ENCODE measurements around the gene TPK1. TPM values are rescaled to one million over a fixed set of nuclear protein-coding genes. Genes with fewer than 3 reads are reported as not detected.

The TPK1 gene
- total and polyA plus RNA-seq, 2 of the 8 experiments (the other 6 are each of a cell fraction or from before 2014, with no cell fraction given) = 1.9 to 2.7 TPM

- TF ChIP-seq, protein P1, sequence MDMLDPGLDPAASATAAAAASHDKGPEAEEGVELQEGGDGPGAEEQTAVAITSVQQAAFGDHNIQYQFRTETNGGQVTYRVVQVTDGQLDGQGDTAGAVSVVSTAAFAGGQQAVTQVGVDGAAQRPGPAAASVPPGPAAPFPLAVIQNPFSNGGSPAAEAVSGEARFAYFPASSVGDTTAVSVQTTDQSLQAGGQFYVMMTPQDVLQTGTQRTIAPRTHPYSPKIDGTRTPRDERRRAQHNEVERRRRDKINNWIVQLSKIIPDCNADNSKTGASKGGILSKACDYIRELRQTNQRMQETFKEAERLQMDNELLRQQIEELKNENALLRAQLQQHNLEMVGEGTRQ (IDR thresholded peaks at IDR 0.05; ENCODE audit: low read length) = no peak
- no peak for TF ChIP-seq EP300 (IDR thresholded peaks at IDR 0.05; ENCODE audit: borderline replicate concordance in 1 of 2, low read depth in 2 of 2, low read length in 2 of 2)
- no peak for TF ChIP-seq KDM4A (IDR thresholded peaks at IDR 0.05; ENCODE audit: low read depth, low read length, severe bottlenecking)
- TF ChIP-seq CTBP2 (IDR thresholded peaks at IDR 0.05; ENCODE audit: borderline replicate concordance, insufficient read depth, insufficient read length, low read length) = no peak
- no peak for TF ChIP-seq CEBPB (IDR thresholded peaks at IDR 0.05; ENCODE audit: low read depth, low read length)
Measured at GRCh38 chr7:144629598-144629997, 206.3 kb downstream of the TPK1 start (continued).

All from H1 (cell line).